ENCODE measurements around the gene TBXAS1. TPM values are rescaled to one million over a fixed set of nuclear protein-coding genes. Genes with fewer than 3 reads are reported as not detected.

The TBXAS1 gene
- total RNA-seq, 1 donor from 2014 or later = 19.3 TPM

DNA sequence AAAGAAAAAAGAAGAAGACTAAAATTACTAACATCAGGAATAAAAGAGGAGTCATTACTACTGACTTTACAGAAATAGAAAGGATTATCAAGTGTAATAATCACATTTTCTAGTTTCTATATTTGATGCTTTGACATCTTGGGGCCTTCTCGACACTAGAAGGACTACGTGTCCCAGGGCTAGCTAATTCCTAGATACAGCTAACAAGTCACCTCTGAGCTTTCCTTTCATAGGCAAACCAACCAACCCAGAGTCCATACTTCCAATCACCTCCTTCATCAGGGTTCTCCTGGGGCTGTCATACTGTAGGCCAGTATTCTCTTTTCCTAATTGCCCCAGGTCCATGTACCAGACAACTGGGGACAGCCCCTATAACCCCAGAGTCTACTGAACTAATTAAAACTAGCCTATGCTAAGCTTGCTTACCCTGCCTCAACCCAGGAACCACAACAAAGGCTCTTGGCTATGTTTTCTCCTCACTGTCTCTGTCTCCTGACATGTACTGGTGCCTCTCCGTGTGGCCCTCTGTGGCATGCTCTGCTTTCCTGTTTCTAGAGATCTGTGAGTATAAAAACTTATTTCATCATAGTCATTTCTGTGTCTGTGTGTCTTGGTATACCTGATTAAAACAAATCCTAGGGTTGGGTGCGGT lies 240.4 kb downstream of the TBXAS1 start:
- DNase-seq (ENCODE audit: low spot score) = no peak

Other genes starting within 250 kb of the TBXAS1 start
- gene HIPK2, start 51.3 kb upstream of the TBXAS1 start, total RNA-seq (ENCODE audit: insufficient read depth, low replicate concordance) = 6.0 TPM
- 9.4 TPM for gene PARP12, start 233.7 kb downstream of the TBXAS1 start, total RNA-seq (ENCODE audit: insufficient read depth, low replicate concordance)

Data from umbilical cord (tissue), 2 donors.